ENCODE data around the gene RABGAP1L.

Gene RABGAP1L

DNA sequence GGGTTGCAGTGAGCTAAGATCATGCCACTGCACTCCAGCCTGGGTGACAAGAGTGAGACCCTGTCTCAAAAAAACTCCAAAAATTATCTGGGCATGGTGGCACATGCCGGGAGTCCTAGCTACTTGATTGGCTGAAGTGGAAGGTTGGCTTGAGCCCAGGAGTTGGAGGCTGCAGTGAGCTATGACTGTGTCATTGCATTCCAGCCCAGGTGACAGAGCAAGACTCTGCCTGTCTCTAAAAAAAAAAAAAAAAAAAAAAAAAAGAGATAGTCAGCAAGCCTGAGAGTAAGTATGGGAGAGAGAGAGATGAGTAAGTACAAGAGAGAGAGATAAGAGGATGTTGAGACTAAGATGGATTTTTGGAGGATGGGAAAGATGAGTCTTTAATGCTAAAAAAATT is 659.6 kb downstream of the RABGAP1L start:
- TF ChIP-seq, protein P1, sequence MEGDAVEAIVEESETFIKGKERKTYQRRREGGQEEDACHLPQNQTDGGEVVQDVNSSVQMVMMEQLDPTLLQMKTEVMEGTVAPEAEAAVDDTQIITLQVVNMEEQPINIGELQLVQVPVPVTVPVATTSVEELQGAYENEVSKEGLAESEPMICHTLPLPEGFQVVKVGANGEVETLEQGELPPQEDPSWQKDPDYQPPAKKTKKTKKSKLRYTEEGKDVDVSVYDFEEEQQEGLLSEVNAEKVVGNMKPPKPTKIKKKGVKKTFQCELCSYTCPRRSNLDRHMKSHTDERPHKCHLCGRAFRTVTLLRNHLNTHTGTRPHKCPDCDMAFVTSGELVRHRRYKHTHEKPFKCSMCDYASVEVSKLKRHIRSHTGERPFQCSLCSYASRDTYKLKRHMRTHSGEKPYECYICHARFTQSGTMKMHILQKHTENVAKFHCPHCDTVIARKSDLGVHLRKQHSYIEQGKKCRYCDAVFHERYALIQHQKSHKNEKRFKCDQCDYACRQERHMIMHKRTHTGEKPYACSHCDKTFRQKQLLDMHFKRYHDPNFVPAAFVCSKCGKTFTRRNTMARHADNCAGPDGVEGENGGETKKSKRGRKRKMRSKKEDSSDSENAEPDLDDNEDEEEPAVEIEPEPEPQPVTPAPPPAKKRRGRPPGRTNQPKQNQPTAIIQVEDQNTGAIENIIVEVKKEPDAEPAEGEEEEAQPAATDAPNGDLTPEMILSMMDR (IDR thresholded peaks at IDR 0.05; ENCODE audit: borderline replicate concordance, control extremely low read depth, extremely low read depth, insufficient read depth, missing control alignments), result no peak
- DNase-seq (ENCODE audit: low spot score), result no peak
- in situ Hi-C loops (cut with MboI; ENCODE audit: low sequenced_read_pairs, unreplicated experiment), result no loop called here

GRCh38 chr1:174819596-174819995 is 660.3 kb downstream of the RABGAP1L start:
- no peak for DNase-seq (ENCODE audit: low spot score)
- in situ Hi-C loops (cut with MboI; ENCODE audit: low sequenced_read_pairs, unreplicated experiment), result no loop called here
- TF ChIP-seq, protein P1 (IDR thresholded peaks at IDR 0.05; ENCODE audit: borderline replicate concordance, control extremely low read depth, extremely low read depth, insufficient read depth, missing control alignments), result no peak

DNA sequence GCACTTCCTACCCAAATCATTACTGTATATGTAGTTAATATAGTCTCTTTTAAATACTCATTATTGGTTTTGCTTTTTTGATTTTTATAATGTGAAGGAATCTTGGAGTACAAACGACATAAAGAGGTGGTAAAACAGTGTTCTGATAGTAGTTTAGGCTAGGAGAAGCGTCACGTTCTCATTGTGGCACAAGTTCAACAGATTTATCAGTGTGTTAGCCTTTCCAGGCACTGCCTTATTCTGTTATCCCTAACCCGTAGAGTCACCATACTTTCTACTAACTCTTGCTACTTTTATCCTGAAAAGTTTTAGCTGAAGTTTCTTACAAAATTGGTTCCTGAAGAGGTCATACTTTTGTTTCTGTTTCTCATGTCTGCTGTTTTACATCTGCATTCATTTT is 665.8 kb downstream of the RABGAP1L start:
- TF ChIP-seq, protein P1 (IDR thresholded peaks at IDR 0.05; ENCODE audit: borderline replicate concordance, control extremely low read depth, extremely low read depth, insufficient read depth, missing control alignments), result no peak
- in situ Hi-C loops (cut with MboI; ENCODE audit: low sequenced_read_pairs, unreplicated experiment), result no loop called here
- DNase-seq (ENCODE audit: low spot score), result no peak

- no peak for DNase-seq (ENCODE audit: low spot score)
- in situ Hi-C loops (cut with MboI; ENCODE audit: low sequenced_read_pairs, unreplicated experiment), result no loop called here
- TF ChIP-seq, protein P1 (IDR thresholded peaks at IDR 0.05; ENCODE audit: borderline replicate concordance, control extremely low read depth, extremely low read depth, insufficient read depth, missing control alignments), result no peak
Measured at GRCh38 chr1:174825806-174826205, 666.5 kb downstream of the RABGAP1L start.

DNA sequence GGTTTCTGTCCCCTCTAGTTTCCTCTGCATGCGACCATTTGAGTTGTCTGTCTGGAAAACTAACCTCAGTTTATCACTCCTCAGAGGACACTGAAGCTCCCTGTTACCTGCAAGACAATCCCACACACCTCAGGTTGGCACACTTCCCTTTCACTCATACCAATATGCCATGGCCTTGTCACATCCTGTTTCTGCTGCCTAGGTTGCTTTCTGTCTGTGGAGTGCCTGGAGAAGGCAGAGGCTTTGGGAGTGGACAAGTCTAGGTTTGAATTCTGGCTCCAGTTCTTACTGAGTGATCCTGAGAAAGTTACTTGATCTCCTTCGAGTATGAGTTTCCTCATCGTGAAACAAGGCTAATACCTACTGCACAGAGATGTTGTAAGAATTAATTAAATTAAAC is 668.9 kb downstream of the RABGAP1L start:
- TF ChIP-seq, protein P1 (IDR thresholded peaks at IDR 0.05; ENCODE audit: borderline replicate concordance, control extremely low read depth, extremely low read depth, insufficient read depth, missing control alignments), result no peak
- DNase-seq (ENCODE audit: low spot score), result no peak
- in situ Hi-C loops (cut with MboI; ENCODE audit: low sequenced_read_pairs, unreplicated experiment), result no loop called here

GRCh38 chr1:174829990-174830389 is 670.7 kb downstream of the RABGAP1L start:
- in situ Hi-C loops (cut with MboI; ENCODE audit: low sequenced_read_pairs, unreplicated experiment), result no loop called here
- TF ChIP-seq, protein P1 (IDR thresholded peaks at IDR 0.05; ENCODE audit: borderline replicate concordance, control extremely low read depth, extremely low read depth, insufficient read depth, missing control alignments), result no peak
- no peak for DNase-seq (ENCODE audit: low spot score)

- DNase-seq (ENCODE audit: low spot score), result no peak
- in situ Hi-C loops (cut with MboI; ENCODE audit: low sequenced_read_pairs, unreplicated experiment), result no loop called here
- TF ChIP-seq, protein P1 (IDR thresholded peaks at IDR 0.05; ENCODE audit: borderline replicate concordance, control extremely low read depth, extremely low read depth, insufficient read depth, missing control alignments), result no peak
Measured at GRCh38 chr1:174836543-174836942, 677.2 kb downstream of the RABGAP1L start.

All from GM13976 (cell line).